VCaP (cell line): Measurements from ENCODE around the gene LSP1.

Experiments used
- H3K27ac ChIP-seq: fragments of 450-650 bp; 2 replicates; pipeline ENCODE4 v1.5.1; 2017
- CTCF ChIP-seq: fragments of 450-650 bp; conservative IDR thresholded peaks from 2 replicates; pipeline ENCODE4 v1.5.1; 2017; ENCODE audit warnings: mild to moderate bottlenecking, moderate library complexity

LSP1 gene

DNA sequence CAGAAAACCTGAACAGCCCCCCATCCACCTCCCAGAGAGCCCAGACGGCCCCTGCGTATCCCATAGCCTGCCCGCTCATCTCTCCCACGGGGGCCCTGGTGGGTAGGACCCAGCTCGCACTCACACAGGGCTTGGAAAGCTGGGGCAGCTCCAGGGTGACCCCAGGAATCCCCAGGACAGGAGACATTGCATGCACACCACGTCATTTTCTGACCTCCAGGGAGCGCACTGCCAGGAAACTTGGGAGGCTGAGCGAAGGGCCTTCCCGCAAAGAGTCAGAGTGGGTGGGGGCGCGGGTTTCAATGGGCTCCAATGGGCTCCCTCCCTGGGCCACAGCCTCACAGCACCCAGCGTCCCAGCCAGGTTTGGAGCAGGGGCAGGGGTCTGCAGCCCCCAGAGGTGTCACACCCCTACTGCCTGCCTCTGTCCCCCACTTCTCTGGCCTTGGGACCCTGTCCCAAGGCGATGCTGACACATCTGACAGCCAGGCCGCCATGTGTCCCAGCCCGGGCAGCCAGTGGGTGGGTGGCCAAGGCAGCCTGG is 26.3 kb upstream of the LSP1 start:
- TF ChIP-seq CTCF, result 0 out of 2 replicates have a peak, but pooled peaks have one; percentile 3
- peak overlapping the region; percentile 36; the same call in 1 of the 2 replicates for H3K27ac ChIP-seq

- peak overlapping the region; percentile 36; the same call in 1 of the 2 replicates for H3K27ac ChIP-seq
Measured at GRCh38 chr11:1827095-1827813, 25.6 kb upstream of the LSP1 start.

DNA sequence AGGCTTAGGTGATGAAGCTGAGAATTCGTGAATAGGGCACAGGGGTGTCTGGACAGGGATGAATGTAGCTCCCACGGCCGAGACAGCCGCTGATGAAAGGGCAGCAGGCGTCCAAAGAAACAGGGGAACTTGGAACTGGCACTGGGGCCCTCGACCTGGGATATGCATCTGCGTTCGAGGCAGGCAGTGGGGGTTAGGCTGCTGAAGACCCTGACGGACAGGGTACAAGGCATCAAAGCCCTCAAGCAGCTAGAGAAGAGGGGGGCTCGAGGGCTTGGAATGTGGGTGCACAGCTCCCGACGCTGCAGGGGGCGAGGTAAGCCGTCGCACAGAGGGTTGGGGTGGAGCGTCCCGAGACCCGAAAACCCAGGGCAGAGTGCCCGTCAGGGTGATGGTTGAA is 25.0 kb upstream of the LSP1 start:
- no peak for TF ChIP-seq CTCF

More at GRCh38 chr11:1827095-1827813, 25.6 kb upstream of the LSP1 start:
- 0 out of 2 replicates have a peak, but pooled peaks have one; percentile 2 for TF ChIP-seq CTCF

DNA sequence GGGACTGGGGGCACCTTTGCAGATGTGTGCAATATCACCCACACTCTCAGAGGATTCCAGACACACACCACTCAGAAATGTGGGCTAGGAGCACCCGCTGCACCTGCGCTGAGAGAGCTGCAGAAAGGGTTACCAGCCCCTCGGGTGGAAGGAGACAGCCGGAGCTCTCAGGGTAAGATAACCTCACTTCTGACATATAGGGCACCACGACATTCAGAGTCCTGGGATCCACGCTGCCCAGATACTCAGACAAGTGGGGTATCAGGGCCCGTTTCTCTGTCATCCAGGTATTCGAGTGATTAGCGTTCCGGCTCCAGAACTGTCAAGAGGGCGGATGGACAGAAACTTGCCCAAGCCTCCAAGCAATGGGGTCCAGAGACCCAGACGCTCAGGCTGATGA is 24.3 kb upstream of the LSP1 start:
- H3K27ac ChIP-seq, result no peak overlapping the region
- no peak for TF ChIP-seq CTCF

More for the DNA sequence above, 25.0 kb upstream of the LSP1 start:
- no peak overlapping the region; the same call in 1 of the 2 replicates for H3K27ac ChIP-seq

DNA sequence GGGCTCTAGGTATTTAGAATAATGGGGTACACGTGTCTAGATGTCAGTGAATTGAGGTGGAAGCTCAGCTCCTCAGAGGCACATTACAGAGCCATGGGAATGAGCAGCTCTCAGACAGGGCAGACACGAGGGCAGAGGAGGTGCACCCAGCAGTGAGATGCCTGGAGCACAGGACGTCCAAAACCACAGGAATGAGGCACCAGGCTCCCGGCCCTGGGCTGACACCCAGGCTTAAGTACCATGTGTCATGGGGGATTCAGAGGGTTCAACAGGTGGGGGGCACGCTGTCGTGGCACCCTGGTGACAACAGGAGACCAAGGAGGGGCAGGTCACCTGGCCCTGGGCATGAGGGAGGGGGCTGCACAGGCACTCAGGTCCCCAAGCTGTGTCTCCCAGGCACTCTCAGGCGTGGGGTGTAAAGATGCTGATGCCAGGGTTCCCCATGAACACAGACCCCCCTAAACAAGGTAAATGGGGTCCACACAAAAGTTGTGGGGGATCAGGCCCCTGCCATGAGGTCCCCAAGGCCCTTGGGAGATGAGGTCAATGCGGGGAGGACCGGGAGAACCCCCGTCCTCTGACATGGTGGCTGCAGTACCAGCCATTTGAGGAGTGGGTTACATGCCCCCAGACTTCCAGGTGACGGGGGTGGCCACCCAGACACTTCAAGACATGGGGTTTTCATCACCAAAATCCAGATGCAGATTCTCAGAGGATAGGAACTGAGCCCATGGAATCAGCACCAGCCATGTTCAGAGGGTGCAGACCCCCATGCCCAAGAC is 23.7 kb upstream of the LSP1 start:
- no peak for TF ChIP-seq CTCF
- H3K27ac ChIP-seq, result no peak overlapping the region; the same call in 1 of the 2 replicates

- H3K27ac ChIP-seq, result peak overlapping the region; percentile 40; the same call in 1 of the 2 replicates
- no peak for TF ChIP-seq CTCF
Measured at GRCh38 chr11:1830004-1830321, 22.9 kb upstream of the LSP1 start.
